Neural crest cell (in vitro differentiated cells): ENCODE measurements around the gene TLR4. TPM values are rescaled to one million over a fixed set of nuclear protein-coding genes. Genes with fewer than 3 reads are reported as not detected.

Experiments used
- DNase-seq: peaks from one replicate; pipeline ENCODE4 v3.0.0; 2021; ENCODE audit warnings: low read depth, mixed read lengths, low spot score
- H3K27ac Mint-ChIP-seq: one replicate; pipeline ENCODE4 v1.8.0; 2021; ENCODE audit warnings: mild to moderate bottlenecking, mixed read lengths; ENCODE audit not compliant: unreplicated experiment
- H3K27me3 Mint-ChIP-seq: 2 replicates; pipeline ENCODE4 v1.8.0; 2021; ENCODE audit warnings: low read depth, mild to moderate bottlenecking, mixed read lengths
- H3K36me3 Mint-ChIP-seq: 2 replicates; pipeline ENCODE4 v1.8.0; 2021; ENCODE audit warnings: low read depth, mild to moderate bottlenecking, mixed read lengths
- H3K4me1 Mint-ChIP-seq: 2 replicates; pipeline ENCODE4 v1.8.0; 2021; ENCODE audit warnings: mixed read lengths
- H3K4me3 Mint-ChIP-seq: one replicate; pipeline ENCODE4 v1.8.0; 2021; ENCODE audit warnings: mild to moderate bottlenecking, mixed read lengths
- H3K9me3 Mint-ChIP-seq: 2 replicates; pipeline ENCODE4 v1.8.0; 2021; ENCODE audit warnings: mixed read lengths
- CTCF ChIP-seq: fragments of 200-600 bp; sonication (generic); conservative IDR thresholded peaks from 2 replicates; pipeline ENCODE4 v1.5.0; 2021; ENCODE audit warnings: antibody characterized with exemption, mild to moderate bottlenecking
- total RNA-seq: library from RNA; stranded (reverse); gene quantifications from 2 replicates; pipeline ENCODE4 v1.2.1, GENCODE V29; 2021

The TLR4 gene
- total RNA-seq, 1 donor from 2014 or later: 1.3 TPM

GRCh38 chr9:117742131-117742530 is 37.9 kb downstream of the TLR4 start:
- no peaks in the 10 kb centered on the region for H3K36me3 Mint-ChIP-seq
- H3K27ac Mint-ChIP-seq: no peak overlapping the region
- H3K27me3 Mint-ChIP-seq: peaks cover 3% of the 10 kb centered on the region
- H3K9me3 Mint-ChIP-seq: no peaks in the 10 kb centered on the region
- H3K4me3 Mint-ChIP-seq: no peak overlapping the region
- TF ChIP-seq CTCF: no peak
- no peaks in the 10 kb centered on the region for H3K4me1 Mint-ChIP-seq
- DNase-seq: no peak

- Mint-ChIP-seq H3K27me3 (peaks cover 3% of the 10 kb centered on the region), H3K4me3 (no peak overlapping the region), H3K27ac (no peak overlapping the region), H3K9me3 (no peaks in the 10 kb centered on the region), H3K36me3 (no peaks in the 10 kb centered on the region), H3K4me1 (peaks cover 3% of the 10 kb centered on the region)
- no peak for DNase-seq
- no peak for TF ChIP-seq CTCF
These were observed 40.2 kb downstream of the TLR4 start for GRCh38 chr9:117744369-117744768.

GRCh38 chr9:117744856-117745389 is 40.7 kb downstream of the TLR4 start:
- H3K4me1 Mint-ChIP-seq: peaks cover 3% of the 10 kb centered on the region
- H3K9me3 Mint-ChIP-seq: no peaks in the 10 kb centered on the region
- peaks cover 3% of the 10 kb centered on the region for H3K27me3 Mint-ChIP-seq
- H3K27ac Mint-ChIP-seq: no peak overlapping the region
- H3K36me3 Mint-ChIP-seq: no peaks in the 10 kb centered on the region
- TF ChIP-seq CTCF: no peak
- no peak overlapping the region for H3K4me3 Mint-ChIP-seq
- DNase-seq: no peak

GRCh38 chr9:117745598-117745997 is 41.4 kb downstream of the TLR4 start:
- no peak for TF ChIP-seq CTCF
- H3K27me3 Mint-ChIP-seq: peaks cover 7% of the 10 kb centered on the region
- H3K9me3 Mint-ChIP-seq: no peaks in the 10 kb centered on the region
- no peak overlapping the region for H3K27ac Mint-ChIP-seq
- no peaks in the 10 kb centered on the region for H3K36me3 Mint-ChIP-seq
- H3K4me3 Mint-ChIP-seq: no peak overlapping the region
- H3K4me1 Mint-ChIP-seq: peaks cover 3% of the 10 kb centered on the region
- no peak for DNase-seq

- H3K4me3 Mint-ChIP-seq: no peak overlapping the region
- H3K27me3 Mint-ChIP-seq: peaks cover 7% of the 10 kb centered on the region
- H3K27ac Mint-ChIP-seq: no peak overlapping the region
- H3K36me3 Mint-ChIP-seq: no peaks in the 10 kb centered on the region
- no peaks in the 10 kb centered on the region for H3K9me3 Mint-ChIP-seq
- TF ChIP-seq CTCF: no peak
- no peak for DNase-seq
- H3K4me1 Mint-ChIP-seq: peaks cover 3% of the 10 kb centered on the region
These were observed 42.1 kb downstream of the TLR4 start for GRCh38 chr9:117746263-117746662.
